Dermis microvascular lymphatic vessel endothelial cell (primary cell): Measurements from ENCODE around the gene C1QTNF8. TPM values are rescaled to one million over a fixed set of nuclear protein-coding genes. Genes with fewer than 3 reads are reported as not detected.

Source experiments
- DNase-seq, 2 donors: peaks; one replicate each; pipeline versions ENCODE4 v3.0.0 to v3.0.0-alpha.2; 2010; ENCODE audit warnings: low read depth in 2 of 2
- total RNA-seq: library from RNA; depleted of rRNA; stranded (reverse); fragments of >200 nt; gene quantifications from 2 replicates; pipeline ENCODE4 v1.2.1, GENCODE V29; 2014

C1QTNF8 gene
- total RNA-seq, 1 donor from 2014 or later, result not detected

- DNase-seq, result no peak
These were observed 32.1 kb upstream of the C1QTNF8 start for GRCh38 chr16:1127971-1128715.

- DNase-seq, result no peak
These were observed 31.1 kb upstream of the C1QTNF8 start for GRCh38 chr16:1127101-1127500.

- DNase-seq, result no peak
These were observed 30.5 kb upstream of the C1QTNF8 start for GRCh38 chr16:1126586-1126985.

- no peak for DNase-seq
These were observed 30.0 kb upstream of the C1QTNF8 start for GRCh38 chr16:1126044-1126443.

GRCh38 chr16:1125471-1125870, 29.4 kb upstream of the C1QTNF8 start:
- DNase-seq, result no peak

- no peak for DNase-seq
These were observed 28.8 kb upstream of the C1QTNF8 start for GRCh38 chr16:1124795-1125194.

GRCh38 chr16:1124291-1124690, 28.2 kb upstream of the C1QTNF8 start:
- no peak for DNase-seq

- no peak for DNase-seq
These were observed 27.6 kb upstream of the C1QTNF8 start for GRCh38 chr16:1123525-1124230.

GRCh38 chr16:1122398-1122765, 26.3 kb upstream of the C1QTNF8 start:
- no peak for DNase-seq

GRCh38 chr16:1121601-1122397, 25.8 kb upstream of the C1QTNF8 start:
- no peak for DNase-seq

- no peak for DNase-seq
These were observed 25.0 kb upstream of the C1QTNF8 start for GRCh38 chr16:1121009-1121408.

GRCh38 chr16:1120577-1120941, 24.5 kb upstream of the C1QTNF8 start:
- DNase-seq, result no peak

GRCh38 chr16:1119766-1120576, 23.9 kb upstream of the C1QTNF8 start:
- no peak for DNase-seq

- no peak for DNase-seq
These were observed 23.1 kb upstream of the C1QTNF8 start for GRCh38 chr16:1119129-1119528.

GRCh38 chr16:1117926-1118325, 21.9 kb upstream of the C1QTNF8 start:
- no peak for DNase-seq

- DNase-seq, result no peak
These were observed 21.3 kb upstream of the C1QTNF8 start for GRCh38 chr16:1117176-1117900.

GRCh38 chr16:1116693-1117077, 20.6 kb upstream of the C1QTNF8 start:
- no peak for DNase-seq

- DNase-seq, result no peak
These were observed 18.0 kb upstream of the C1QTNF8 start for GRCh38 chr16:1113889-1114526.

- DNase-seq, result no peak
These were observed 17.4 kb upstream of the C1QTNF8 start for GRCh38 chr16:1113489-1113888.

- no peak for DNase-seq
These were observed 16.6 kb upstream of the C1QTNF8 start for GRCh38 chr16:1112506-1113184.
